C1 segment of cervical spinal cord (tissue), 14 donors: Measurements from ENCODE around the gene ZKSCAN1.

Experiments
- DNase-seq, 14 donors: peaks; one replicate each; lab custom pipeline; 2025; lab: John Stamatoyannopoulos, UW

Gene ZKSCAN1

DNA sequence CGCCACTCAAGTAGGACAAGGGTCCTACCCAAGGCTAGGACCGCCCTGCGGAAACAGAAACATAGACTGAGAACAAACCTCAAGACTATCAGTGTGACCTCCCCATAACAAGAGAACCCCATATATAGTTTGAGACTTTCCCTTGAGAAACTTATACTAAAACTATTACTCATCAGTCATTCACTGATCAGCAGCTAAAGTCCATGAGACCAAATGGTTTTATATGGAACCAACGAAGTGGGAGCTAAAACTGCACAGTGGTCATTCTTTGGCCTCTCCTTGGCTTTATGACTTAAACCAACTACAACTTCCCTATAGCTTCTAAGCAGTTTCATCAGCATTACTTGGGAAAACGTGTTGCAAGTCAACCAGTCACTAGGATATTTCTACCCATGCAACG is 20.5 kb downstream of the ZKSCAN1 start:
- DNase-seq: no peak

- no peak for DNase-seq
Measured at GRCh38 chr7:100038326-100038725, 22.9 kb downstream of the ZKSCAN1 start.

GRCh38 chr7:100040575-100040974 is 25.2 kb downstream of the ZKSCAN1 start:
- no peak for DNase-seq

DNA sequence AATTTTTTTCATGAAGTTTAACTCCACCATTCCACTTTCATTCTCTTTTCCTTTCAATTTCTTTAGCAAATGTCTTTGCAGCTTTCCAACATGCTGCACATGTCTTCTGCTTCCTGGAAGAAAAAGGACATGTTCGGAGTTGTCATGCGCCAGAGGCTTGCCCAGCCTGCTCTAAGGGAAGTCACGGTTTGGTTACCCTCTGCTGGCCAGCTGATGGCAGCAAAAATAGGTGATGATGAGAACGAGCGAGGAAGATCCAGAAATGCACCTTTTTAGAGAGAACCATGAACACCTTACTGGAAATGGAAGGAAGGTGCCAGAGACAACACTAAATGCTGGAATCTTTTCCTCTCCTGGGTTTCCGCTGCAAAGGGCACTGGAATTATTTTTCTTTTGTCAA is 29.3 kb downstream of the ZKSCAN1 start:
- DNase-seq: no peak

- no peak for DNase-seq
Measured at GRCh38 chr7:100048680-100049079, 33.3 kb downstream of the ZKSCAN1 start.

GRCh38 chr7:100049441-100050291 is 34.3 kb downstream of the ZKSCAN1 start, which contains the start of gene ZSCAN21:
ZSCAN21 (plus strand) TSS chr7:100049774; CDS start chr7:100057007, 7,233 bp downstream.
- peak; percentile 19 to 87 (median 80) for DNase-seq

DNA sequence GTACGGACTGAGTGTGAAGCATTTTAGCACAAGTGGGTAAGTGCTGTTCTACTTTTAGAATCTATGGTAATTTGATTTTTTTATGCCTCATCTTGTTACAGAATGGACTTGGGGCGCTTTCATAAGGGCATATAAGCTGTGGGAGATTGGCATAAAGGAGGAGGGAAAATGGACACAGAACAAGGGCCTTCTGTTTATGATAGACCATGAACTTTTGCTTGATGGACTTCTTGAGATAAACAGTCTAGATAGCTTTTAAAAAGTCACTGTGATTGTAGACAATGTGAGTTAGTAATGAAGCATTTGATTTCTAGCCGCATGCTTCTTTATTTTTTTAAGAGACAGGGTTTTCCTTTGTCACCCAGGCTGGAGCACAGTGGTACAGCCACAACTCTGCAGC is 36.2 kb downstream of the ZKSCAN1 start:
- no peak for DNase-seq

DNA sequence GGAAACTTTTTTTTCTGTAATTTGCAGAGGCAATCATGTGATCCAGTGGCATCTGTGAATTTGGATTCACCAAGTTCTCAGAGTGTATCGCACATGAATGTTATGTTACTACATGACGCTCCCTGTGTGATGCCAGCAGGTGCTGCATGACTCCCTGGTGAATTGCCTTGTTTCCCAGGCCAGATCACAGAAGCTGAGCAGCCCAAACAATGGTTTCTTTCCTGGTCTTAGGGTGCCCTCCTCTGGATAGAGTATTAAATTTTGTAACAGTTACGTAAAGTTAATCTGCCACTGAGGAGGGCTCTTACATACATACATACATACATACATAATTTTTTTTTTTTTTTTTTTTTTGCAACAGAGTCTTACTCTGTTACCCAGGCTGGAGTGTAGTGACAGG is 37.8 kb downstream of the ZKSCAN1 start:
- peak in 13 of 14 donors; percentile 1 to 54 (median 29) for DNase-seq

GRCh38 chr7:100057006-100057405 is 41.6 kb downstream of the ZKSCAN1 start:
- no peak for DNase-seq

GRCh38 chr7:100059251-100059739 is 43.9 kb downstream of the ZKSCAN1 start:
- DNase-seq: no peak

GRCh38 chr7:100061518-100062193 is 46.3 kb downstream of the ZKSCAN1 start:
- no peak for DNase-seq

- DNase-seq: no peak
Measured at GRCh38 chr7:100063376-100063775, 48.0 kb downstream of the ZKSCAN1 start.

- no peak for DNase-seq
Measured at GRCh38 chr7:100064162-100064561, 48.8 kb downstream of the ZKSCAN1 start.

GRCh38 chr7:100065452-100066186 is 50.2 kb downstream of the ZKSCAN1 start:
- no peak for DNase-seq

DNA sequence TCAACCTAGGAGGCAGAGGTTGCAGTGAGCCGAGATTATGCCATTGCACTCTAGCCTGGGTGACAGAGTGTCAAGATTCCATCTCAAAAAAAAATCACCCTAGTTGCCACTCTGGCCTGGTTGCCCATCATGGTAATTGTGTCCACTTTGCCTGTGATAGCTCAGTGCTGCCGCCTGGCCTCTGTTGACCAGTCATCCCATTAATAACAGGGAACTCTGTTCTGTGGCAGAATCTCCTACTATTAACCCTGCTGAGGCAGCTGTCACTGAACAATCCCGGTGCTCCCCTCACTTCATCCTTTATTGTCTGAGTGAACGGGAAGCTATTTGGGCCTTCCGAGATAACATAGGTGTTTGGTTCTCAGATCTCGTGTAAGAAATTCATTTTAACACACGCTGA is 51.6 kb downstream of the ZKSCAN1 start:
- DNase-seq: peak in 1 of 14 donors; percentile 3

GRCh38 chr7:100069991-100070390 is 54.6 kb downstream of the ZKSCAN1 start:
- DNase-seq: no peak

DNA sequence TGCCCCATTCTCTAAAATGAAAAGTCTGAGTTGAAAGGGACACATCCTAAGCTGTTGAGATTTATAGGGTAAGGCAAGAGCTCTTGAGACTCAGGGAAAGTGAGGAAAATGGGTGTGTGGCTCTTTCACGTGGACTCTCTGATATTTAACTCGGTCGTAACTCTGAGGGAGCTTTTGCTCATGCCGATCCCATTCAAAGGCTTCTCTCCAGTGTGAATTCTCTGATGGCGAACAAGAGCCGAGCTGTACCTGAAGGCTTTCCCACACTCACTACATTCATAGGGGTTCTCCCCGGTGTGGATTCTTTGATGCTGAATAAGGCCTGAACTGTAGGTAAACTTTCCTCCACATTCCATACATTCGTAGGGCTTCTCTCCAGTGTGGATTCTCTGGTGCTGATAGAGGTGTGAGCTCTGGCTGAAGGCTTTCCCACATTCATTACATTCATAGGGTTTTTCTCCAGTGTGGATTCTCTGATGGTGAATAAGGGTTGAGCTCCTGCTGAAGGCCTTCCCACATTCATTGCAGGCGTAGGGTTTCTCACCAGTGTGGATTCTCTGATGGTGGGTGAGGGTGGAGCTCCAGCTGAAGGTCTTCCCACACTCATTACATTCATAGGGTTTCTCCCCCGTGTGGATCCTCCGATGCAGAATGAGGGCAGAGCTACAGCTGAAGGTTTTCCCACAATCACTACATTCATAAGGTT is 55.8 kb downstream of the ZKSCAN1 start:
- DNase-seq: no peak

DNA sequence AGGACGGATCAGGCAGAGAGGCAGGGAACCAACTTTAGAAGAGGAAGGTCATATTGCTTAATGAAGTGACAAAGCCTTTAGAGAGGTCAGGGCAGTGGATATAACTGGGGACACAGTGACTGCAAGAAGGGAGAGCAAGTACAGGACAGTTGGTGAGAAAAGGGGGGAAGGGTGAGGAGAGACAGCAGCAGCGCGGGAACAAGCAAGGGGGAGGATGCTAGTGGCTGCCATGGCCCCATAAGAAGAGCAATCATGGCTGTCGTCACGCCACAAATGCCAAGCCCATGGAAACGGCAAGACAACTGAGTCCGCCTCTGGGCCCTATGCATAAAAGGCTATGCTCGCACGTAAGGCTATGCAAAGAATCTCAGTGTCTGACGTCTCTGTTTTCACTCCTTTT is 57.1 kb downstream of the ZKSCAN1 start:
- no peak for DNase-seq

DNA sequence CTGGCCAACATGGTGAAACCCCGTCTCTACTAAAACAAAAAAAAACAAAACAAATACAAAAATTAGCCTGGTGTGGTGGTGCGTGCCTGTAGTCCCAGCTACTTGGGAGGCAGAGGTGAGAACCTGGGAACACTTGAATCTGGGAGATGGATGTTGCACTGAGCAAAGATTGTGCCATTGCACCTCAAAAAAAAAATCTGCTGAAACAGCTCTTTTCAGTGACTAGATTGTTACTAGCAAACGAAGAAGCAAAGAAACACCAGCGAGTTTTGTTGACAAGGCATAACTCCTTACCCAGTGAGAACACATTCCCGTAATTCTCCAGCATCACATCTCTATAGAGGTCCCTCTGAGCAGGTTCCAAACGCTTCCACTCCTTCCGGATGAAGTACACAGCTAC is 59.4 kb downstream of the ZKSCAN1 start:
- no peak for DNase-seq

- DNase-seq: no peak
Measured at GRCh38 chr7:100075418-100075817, 60.0 kb downstream of the ZKSCAN1 start.

GRCh38 chr7:100077205-100077604 is 61.8 kb downstream of the ZKSCAN1 start:
- no peak for DNase-seq
